H1 (cell line): ENCODE measurements around the gene ACTN3. TPM values are rescaled to one million over a fixed set of nuclear protein-coding genes. Genes with fewer than 3 reads are reported as not detected.

Experiments used
- CTCF ChIA-PET: fragments of 300-600 bp; sonication (Branson Sonifier 250); formaldehyde crosslinking; loops from one replicate; lab custom pipeline; 2021; ENCODE audit not compliant: partially characterized antibody; lab: Charles Lee
- POLR2A ChIA-PET: fragments of 300-600 bp; sonication (Branson Sonifier 250); formaldehyde crosslinking; loops from one replicate; lab custom pipeline; 2021; ENCODE audit warnings: inconsistent platforms; ENCODE audit not compliant: partially characterized antibody; lab: Charles Lee
- DNase-seq, 2 experiments: peaks; one replicate each; pipeline versions ENCODE4 v3.0.0 to v3.0.0-alpha.2; 2010 to 2022; ENCODE audit warnings: low spot score in 2 of 2, low read depth in 1 of 2, mixed read lengths in 1 of 2
- FAIRE-seq: peaks from 2 replicates; lab custom pipeline; 2011; peaks lifted over from hg19 to GRCh38; lab: Jason Lieb, UNC
- H2AFZ ChIP-seq: 2 replicates; pipeline ENCODE4 v1.8.1; 2012; ENCODE audit warnings: low read length, inconsistent platforms
- H2AK5ac ChIP-seq: 2 replicates; pipeline ENCODE4 v1.6.1; 2013; ENCODE audit warnings: low read depth, low read length
- H2BK120ac ChIP-seq: replicated peaks from 2 replicates; pipeline ENCODE3; 2013; ENCODE audit warnings: low read depth, low read length, inconsistent platforms
- H2BK12ac ChIP-seq: 2 replicates; pipeline ENCODE4 v1.6.1; 2013; ENCODE audit warnings: low read depth, low read length
- H2BK15ac ChIP-seq: 2 replicates; pipeline ENCODE4 v1.6.1; 2013; ENCODE audit warnings: low read length
- H2BK20ac ChIP-seq: 2 replicates; pipeline ENCODE4 v1.6.1; 2013; ENCODE audit warnings: low read length
- H2BK5ac ChIP-seq: 2 replicates; pipeline ENCODE4 v1.6.1; 2013; ENCODE audit warnings: low read depth, low read length
- H3K14ac ChIP-seq: 2 replicates; pipeline ENCODE4 v1.6.1; 2013; ENCODE audit warnings: inconsistent platforms; ENCODE audit not compliant: insufficient read length
- H3K18ac ChIP-seq: 2 replicates; pipeline ENCODE4 v1.6.1; 2013; ENCODE audit warnings: low read length; ENCODE audit errors: extremely low read depth
- H3K23ac ChIP-seq: 2 replicates; pipeline ENCODE4 v1.6.1; 2013; ENCODE audit warnings: inconsistent platforms; ENCODE audit not compliant: insufficient read length
- H3K23me2 ChIP-seq: 2 replicates; pipeline ENCODE4 v1.6.1; 2013; ENCODE audit warnings: low read depth, low read length
- H3K27ac ChIP-seq: 2 replicates; pipeline ENCODE4 v1.6.1; 2011; ENCODE audit warnings: low read depth, low read length, inconsistent platforms
- H3K27me3 ChIP-seq, 4 experiments: replicated peaks in 1 of 4; 1 replicate in 1 of 4; 2 replicates in 3 of 4; pipeline versions ENCODE4 v1.6.1 to v1.8.1; 2011 to 2013; ENCODE audit warnings: low read length in 3 of 4, mild to moderate bottlenecking in 3 of 4, inconsistent platforms in 2 of 4, mixed read lengths in 2 of 4, moderate library complexity in 1 of 4; ENCODE audit not compliant: control insufficient read depth in 3 of 4, insufficient read depth in 3 of 4; ENCODE audit errors: extremely low read depth in 1 of 4
- H3K36me3 ChIP-seq, 4 experiments: 2 replicates each; pipeline versions ENCODE4 v1.6.1 to v1.8.1; 2011 to 2013; ENCODE audit warnings: mild to moderate bottlenecking in 4 of 4, low read length in 3 of 4, moderate library complexity in 2 of 4, control low read depth in 1 of 4, inconsistent platforms in 1 of 4; ENCODE audit not compliant: insufficient read depth in 4 of 4, control insufficient read depth in 2 of 4
- H3K4ac ChIP-seq: replicated peaks from 2 replicates; pipeline ENCODE3; 2013; ENCODE audit warnings: low read length, low read depth, mixed read lengths, inconsistent platforms; ENCODE audit not compliant: insufficient read length
- H3K4me1 ChIP-seq, 4 experiments: replicated peaks in 1 of 4; 1 replicate in 1 of 4; 2 replicates in 3 of 4; pipeline versions ENCODE4 v1.6.1 to v1.8.1; 2011 to 2013; ENCODE audit warnings: low read length in 3 of 4, inconsistent platforms in 2 of 4, mixed read lengths in 1 of 4; ENCODE audit not compliant: insufficient read depth in 4 of 4, control insufficient read depth in 3 of 4
- H3K4me2 ChIP-seq, 2 experiments: 2 replicates each; pipeline versions ENCODE4 v1.6.1 to v1.8.1; 2011 to 2013; ENCODE audit warnings: low read depth in 2 of 2, low read length in 2 of 2, control low read depth in 1 of 2, inconsistent platforms in 1 of 2, mild to moderate bottlenecking in 1 of 2; ENCODE audit not compliant: insufficient read depth in 1 of 2
- H3K4me3 ChIP-seq, 4 experiments: fragments of 200-600, 300-600 bp in 1 of 4; sonication (generic), shearing (Covaris generic), sonication (Bioruptor Twin) in 1 of 4; 2 replicates each; pipeline versions ENCODE4 v1.5.1 to v1.8.1; 2011 to 2016; ENCODE audit warnings: low read length in 4 of 4, low read depth in 3 of 4, control low read depth in 2 of 4, inconsistent platforms in 2 of 4, mild to moderate bottlenecking in 2 of 4, mixed read lengths in 1 of 4, moderate library complexity in 1 of 4; ENCODE audit not compliant: insufficient read depth in 2 of 4; ENCODE audit errors: extremely low read depth in 1 of 4
- H3K56ac ChIP-seq: replicated peaks from 2 replicates; pipeline ENCODE3; 2013; ENCODE audit warnings: low read depth, mild to moderate bottlenecking, mixed read lengths, low read length, inconsistent platforms; ENCODE audit not compliant: insufficient read length
- H3K79me1 ChIP-seq: 2 replicates; pipeline ENCODE4 v1.6.1; 2013; ENCODE audit warnings: low read depth, low read length, control low read depth
- H3K79me2 ChIP-seq, 2 experiments: 2 replicates each; pipeline versions ENCODE4 v1.6.1 to v1.8.1; 2012 to 2013; ENCODE audit warnings: low read length in 2 of 2, mild to moderate bottlenecking in 2 of 2, inconsistent platforms in 1 of 2; ENCODE audit not compliant: insufficient read depth in 2 of 2, control insufficient read depth in 1 of 2
- H3K9ac ChIP-seq, 4 experiments: replicated peaks in 1 of 4; 1 replicate in 1 of 4; 2 replicates in 3 of 4; pipeline versions ENCODE4 v1.6.1 to v1.8.1; 2011 to 2013; ENCODE audit warnings: low read depth in 3 of 4, low read length in 3 of 4, control low read depth in 2 of 4, mild to moderate bottlenecking in 2 of 4, moderate library complexity in 2 of 4, inconsistent platforms in 1 of 4; ENCODE audit errors: extremely low read depth in 1 of 4
- H3K9me3 ChIP-seq, 2 experiments: 2 replicates each; pipeline versions ENCODE4 v1.6.1 to v1.8.1; 2012 to 2013; ENCODE audit warnings: mild to moderate bottlenecking in 2 of 2, moderate library complexity in 2 of 2, control low read depth in 1 of 2, inconsistent platforms in 1 of 2, low read depth in 1 of 2, low read length in 1 of 2, mixed read lengths in 1 of 2; ENCODE audit not compliant: insufficient read depth in 2 of 2
- H4K20me1 ChIP-seq, 2 experiments: replicated peaks in 1 of 2; 2 replicates each; pipeline versions ENCODE3 to v1.8.1; 2011 to 2013; ENCODE audit warnings: inconsistent platforms in 2 of 2, low read length in 2 of 2, mild to moderate bottlenecking in 1 of 2; ENCODE audit not compliant: insufficient read depth in 2 of 2, control insufficient read depth in 1 of 2
- H4K5ac ChIP-seq: 2 replicates; pipeline ENCODE4 v1.6.1; 2013; ENCODE audit warnings: low read length, low read depth, mixed read lengths, inconsistent platforms; ENCODE audit not compliant: insufficient read length
- H4K8ac ChIP-seq: 2 replicates; pipeline ENCODE4 v1.8.0; 2013; ENCODE audit warnings: mild to moderate bottlenecking, moderate library complexity, low read length, inconsistent platforms; ENCODE audit not compliant: insufficient read depth; ENCODE audit errors: extremely low read depth
- H4K91ac ChIP-seq: replicated peaks from 2 replicates; pipeline ENCODE3; 2013; ENCODE audit warnings: low read length, mixed read lengths, inconsistent platforms; ENCODE audit not compliant: insufficient read length
- BCL11A ChIP-seq, 2 experiments: IDR thresholded peaks; one replicate each; pipeline ENCODE4 v1.6.1; 2011; ENCODE audit warnings: low read depth in 2 of 2, low read length in 2 of 2, mild to moderate bottlenecking in 2 of 2
- CBX5 ChIP-seq: fragments of 300-800, 300-1000 bp; sonication (generic); IDR thresholded peaks from 2 replicates; pipeline ENCODE4 v1.7.1; 2016; ENCODE audit warnings: antibody characterized with exemption, low read length, low read depth
- POLR2A ChIP-seq, 2 experiments: IDR thresholded peaks; 1 replicate in 1 of 2; 2 replicates in 1 of 2; pipeline ENCODE4 v1.6.1; 2011; ENCODE audit warnings: low read depth in 2 of 2, low read length in 2 of 2, mild to moderate bottlenecking in 2 of 2; ENCODE audit errors: control extremely low read depth in 1 of 2
- TBP ChIP-seq: IDR thresholded peaks from 2 replicates; pipeline ENCODE4 v1.6.1; 2011; ENCODE audit warnings: low read depth, low read length, improper control_type of control experiment
- WGBS, 2 experiments: shearing (Covaris generic) in 1 of 2; methylation state at CpG; one replicate each; pipeline versions ENCODE4 v1.1.6 to v1.1.7; 2013 to 2015; ENCODE audit warnings: low lambda C conversion rate in 2 of 2, mixed read lengths in 2 of 2, inconsistent platforms in 1 of 2, low coverage in 1 of 2, missing lambda C conversion rate in 1 of 2; ENCODE audit not compliant: insufficient replicate concordance in 2 of 2, insufficient coverage in 1 of 2, insufficient read length in 1 of 2; ENCODE audit errors: extremely low coverage in 1 of 2, missing lambda C conversion rate in 1 of 2; 5-methylcytosine and 5-hydroxymethylcytosine counted together
- polyA plus RNA-seq, 7 experiments: library from polyadenylated mRNA; depleted of rRNA in 3 of 7; stranded (reverse) in 5 of 7; unstranded in 2 of 7; fragments of >200 nt in 5 of 7; fragments of 200-250 nt in 2 of 7; gene quantifications; 1 replicate in 5 of 7; 2 replicates in 1 of 7; 4 replicates in 1 of 7; pipeline versions ENCODE4 v1.2.1 to v1.2.3, GENCODE V29; 2011 to 2013; ENCODE audit warnings: missing spikeins in 2 of 7, mixed read lengths in 2 of 7
- total RNA-seq: library from RNA; stranded (reverse); fragmentation: NEBNext Ultra II Directional; extraction: Animal tissue kit (Norgen Biotek cat#: 25700); gene quantifications from 2 replicates; pipeline ENCODE4 v1.2.1, GENCODE V29; 2021
- TF ChIP-seq, protein P1 (sequence below): IDR thresholded peaks from 2 replicates; pipeline ENCODE4 v1.6.1; 2012; ENCODE audit warnings: inconsistent platforms

Gene ACTN3
- total and polyA plus RNA-seq, 2 of the 8 experiments (the other 6 are each of a cell fraction or from before 2014, with no cell fraction given), result 30.8 to 36.7 TPM

GRCh38 chr11:66591175-66591574, 44.5 kb downstream of the ACTN3 start:
- no peak for FAIRE-seq
- POLR2A ChIA-PET, result interaction anchor here (1.2 to 65.3 kb wide), 6 partner anchors 7 to 51 kb away, joined by 4 to 2165 read pairs (median 6); partner anchors contain the start of genes ACTN3, RBM14, RBM4 and ZDHHC24
- no peak overlapping the region for H3K4ac ChIP-seq

More at GRCh38 chr11:66591175-66591574, 44.5 kb downstream of the ACTN3 start:
- no peak overlapping the region for H3K14ac ChIP-seq
- H3K18ac ChIP-seq, result no peak overlapping the region
- no peak overlapping the region for H3K4me2 ChIP-seq
- no peak overlapping the region for H2BK20ac ChIP-seq
- no peak overlapping the region for H2AFZ ChIP-seq
- no peak overlapping the region for H3K9ac ChIP-seq
- CTCF ChIA-PET, result interaction anchor here (0.6 to 3.5 kb wide), 13 partner anchors 8 to 100 kb away, joined by 3 to 43 read pairs (median 7); partner anchors contain the start of gene CTSF
- H2AK5ac ChIP-seq, result no peak overlapping the region
- no peak overlapping the region for H3K23ac ChIP-seq
- H3K9me3 ChIP-seq, result peaks cover 13 to 25% of the 10 kb centered on the region in 2 experiments
- H2BK12ac ChIP-seq, result no peak overlapping the region
- DNase-seq, result no peak
- peaks cover 0 to 10% (median 4%) of the 10 kb centered on the region in 4 experiments; a peak in 3 of 7 replicates for H3K27me3 ChIP-seq
- H3K56ac ChIP-seq, result no peak overlapping the region
- H3K79me2 ChIP-seq, result peaks cover 0 to 5% of the 10 kb centered on the region in 2 experiments; a peak in 2 of 4 replicates
- WGBS, 2 experiments, result 92% methylated on average over 2 of the region's 2 CpGs; no CpG with 5 or more reads in 1 of the 2 experiments
- H3K4me3 ChIP-seq, result no peak overlapping the region
- no peak overlapping the region for H3K27ac ChIP-seq
- H3K36me3 ChIP-seq, result no peaks in the 10 kb centered on the region; a peak in 1 of 8 replicates
- H4K20me1 ChIP-seq, result no peaks in the 10 kb centered on the region
- no peak overlapping the region for H4K91ac ChIP-seq
- no peak overlapping the region for H2BK5ac ChIP-seq
- no peak overlapping the region for H2BK120ac ChIP-seq
- H2BK15ac ChIP-seq, result no peak overlapping the region
- no peak overlapping the region for H4K8ac ChIP-seq
- peaks cover 2% of the 10 kb centered on the region for H3K79me1 ChIP-seq
- TF ChIP-seq POLR2A (IDR thresholded peaks at IDR 0.05; ENCODE audit: control extremely low read depth in 1 of 2, low read depth in 2 of 2, low read length in 2 of 2), result no peak
- TF ChIP-seq, protein P1, sequence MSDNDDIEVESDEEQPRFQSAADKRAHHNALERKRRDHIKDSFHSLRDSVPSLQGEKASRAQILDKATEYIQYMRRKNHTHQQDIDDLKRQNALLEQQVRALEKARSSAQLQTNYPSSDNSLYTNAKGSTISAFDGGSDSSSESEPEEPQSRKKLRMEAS, result no peak
- no peak for TF ChIP-seq TBP
- no peak for TF ChIP-seq CBX5
- TF ChIP-seq BCL11A (IDR thresholded peaks at IDR 0.05; ENCODE audit: low read depth in 2 of 2, low read length in 2 of 2), result no peak
- TF ChIP-seq, all 59 proteins: peak for 0
- Histone ChIP-seq H4K5ac (no peak overlapping the region), H3K4me1 (peaks cover 0 to 11% (median 7%) of the 10 kb centered on the region in 4 experiments; a peak in 6 of 7 replicates), H3K23me2 (peaks cover 9% of the 10 kb centered on the region)
